HepG2 (cell line): Measurements from ENCODE around the gene KRT14.

ENCODE experiments used
- ELF1 ChIP-seq: sonication (generic); formaldehyde crosslinking; IDR thresholded peaks from 2 replicates; pipeline ENCODE4 v1.4.0; 2020; ENCODE audit warnings: missing genetic modification reagents
- EZH2 ChIP-seq: conservative IDR thresholded peaks from 2 replicates; pipeline ENCODE4 v1.6.1; 2012; ENCODE audit warnings: mild to moderate bottlenecking, low read depth, low read length, moderate library complexity
- KDM5A ChIP-seq: fragments of 200-600 bp; sonication (generic); IDR thresholded peaks from 2 replicates; pipeline ENCODE4 v1.7.0; 2018; ENCODE audit warnings: antibody characterized with exemption, mild to moderate bottlenecking, low read length, borderline replicate concordance
- MEIS1 ChIP-seq: sonication (generic); formaldehyde crosslinking; IDR thresholded peaks from 2 replicates; pipeline ENCODE4 v1.9.0; 2021; ENCODE audit warnings: mild to moderate bottlenecking, missing genetic modification reagents, moderate library complexity, borderline replicate concordance
- MYC ChIP-seq: sonication (generic); formaldehyde crosslinking; IDR thresholded peaks from 2 replicates; pipeline ENCODE4 v1.9.0; 2021; ENCODE audit warnings: missing genetic modification reagents, borderline replicate concordance
- NPAS2 ChIP-seq: sonication (generic); formaldehyde crosslinking; IDR thresholded peaks from 2 replicates; pipeline ENCODE4 v1.8.0; 2022; ENCODE audit warnings: mild to moderate bottlenecking, missing genetic modification reagents, borderline replicate concordance
- ZNF549 ChIP-seq: sonication (generic); formaldehyde crosslinking; IDR thresholded peaks from 2 replicates; pipeline ENCODE4 v1.5.0; 2020; ENCODE audit warnings: missing genetic modification reagents
- TF ChIP-seq, protein P1 (sequence below): sonication (generic); formaldehyde crosslinking; IDR thresholded peaks from 2 replicates; pipeline ENCODE4 v1.5.0; 2020; ENCODE audit warnings: mild to moderate bottlenecking, missing genetic modification reagents, moderate library complexity
- TF ChIP-seq, protein P2 (sequence below): sonication (generic); formaldehyde crosslinking; IDR thresholded peaks from 2 replicates; pipeline ENCODE4 v1.4.0; 2020; ENCODE audit warnings: missing genetic modification reagents

DNA sequence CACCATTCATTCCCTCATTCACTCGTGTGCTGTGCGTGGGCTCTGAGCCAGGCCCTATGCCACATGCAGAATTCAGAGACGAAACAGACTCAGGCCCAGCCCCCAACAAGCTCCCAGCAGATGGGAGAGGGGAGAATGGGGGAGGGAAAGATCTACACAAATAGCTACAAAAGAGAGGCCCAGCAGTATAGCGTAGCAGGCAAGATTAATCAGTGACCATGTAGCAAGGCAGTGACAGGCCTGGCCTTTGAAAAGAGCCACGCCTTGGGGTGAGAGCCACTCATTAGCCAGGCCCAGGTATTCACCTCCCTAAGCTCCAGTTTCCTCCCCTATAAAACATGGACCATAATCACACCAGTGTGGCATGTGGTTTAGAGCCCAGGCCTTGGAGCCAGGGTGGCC is 42.2 kb downstream of the KRT14 start:
- TF ChIP-seq, protein P1, sequence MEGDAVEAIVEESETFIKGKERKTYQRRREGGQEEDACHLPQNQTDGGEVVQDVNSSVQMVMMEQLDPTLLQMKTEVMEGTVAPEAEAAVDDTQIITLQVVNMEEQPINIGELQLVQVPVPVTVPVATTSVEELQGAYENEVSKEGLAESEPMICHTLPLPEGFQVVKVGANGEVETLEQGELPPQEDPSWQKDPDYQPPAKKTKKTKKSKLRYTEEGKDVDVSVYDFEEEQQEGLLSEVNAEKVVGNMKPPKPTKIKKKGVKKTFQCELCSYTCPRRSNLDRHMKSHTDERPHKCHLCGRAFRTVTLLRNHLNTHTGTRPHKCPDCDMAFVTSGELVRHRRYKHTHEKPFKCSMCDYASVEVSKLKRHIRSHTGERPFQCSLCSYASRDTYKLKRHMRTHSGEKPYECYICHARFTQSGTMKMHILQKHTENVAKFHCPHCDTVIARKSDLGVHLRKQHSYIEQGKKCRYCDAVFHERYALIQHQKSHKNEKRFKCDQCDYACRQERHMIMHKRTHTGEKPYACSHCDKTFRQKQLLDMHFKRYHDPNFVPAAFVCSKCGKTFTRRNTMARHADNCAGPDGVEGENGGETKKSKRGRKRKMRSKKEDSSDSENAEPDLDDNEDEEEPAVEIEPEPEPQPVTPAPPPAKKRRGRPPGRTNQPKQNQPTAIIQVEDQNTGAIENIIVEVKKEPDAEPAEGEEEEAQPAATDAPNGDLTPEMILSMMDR (CRISPR knock-in tag): no peak
- TF ChIP-seq EZH2: no peak
- TF ChIP-seq KDM5A: no peak
- no peak for TF ChIP-seq ELF1 (CRISPR knock-in tag)
- no peak for TF ChIP-seq MYC (CRISPR knock-in tag)
- no peak for TF ChIP-seq ZNF549 (CRISPR knock-in tag)
- no peak for TF ChIP-seq MEIS1 (CRISPR knock-in tag)
- TF ChIP-seq NPAS2 (CRISPR knock-in tag): no peak
- TF ChIP-seq, protein P2, sequence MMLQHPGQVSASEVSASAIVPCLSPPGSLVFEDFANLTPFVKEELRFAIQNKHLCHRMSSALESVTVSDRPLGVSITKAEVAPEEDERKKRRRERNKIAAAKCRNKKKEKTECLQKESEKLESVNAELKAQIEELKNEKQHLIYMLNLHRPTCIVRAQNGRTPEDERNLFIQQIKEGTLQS (CRISPR knock-in tag): no peak
